ENCODE measurements around the gene DPH6. TPM values are rescaled to one million over a fixed set of nuclear protein-coding genes. Genes with fewer than 3 reads are reported as not detected.

DPH6 gene
- total RNA-seq, 2 experiments from 2014 or later = 20.0 to 20.5 TPM

DNA sequence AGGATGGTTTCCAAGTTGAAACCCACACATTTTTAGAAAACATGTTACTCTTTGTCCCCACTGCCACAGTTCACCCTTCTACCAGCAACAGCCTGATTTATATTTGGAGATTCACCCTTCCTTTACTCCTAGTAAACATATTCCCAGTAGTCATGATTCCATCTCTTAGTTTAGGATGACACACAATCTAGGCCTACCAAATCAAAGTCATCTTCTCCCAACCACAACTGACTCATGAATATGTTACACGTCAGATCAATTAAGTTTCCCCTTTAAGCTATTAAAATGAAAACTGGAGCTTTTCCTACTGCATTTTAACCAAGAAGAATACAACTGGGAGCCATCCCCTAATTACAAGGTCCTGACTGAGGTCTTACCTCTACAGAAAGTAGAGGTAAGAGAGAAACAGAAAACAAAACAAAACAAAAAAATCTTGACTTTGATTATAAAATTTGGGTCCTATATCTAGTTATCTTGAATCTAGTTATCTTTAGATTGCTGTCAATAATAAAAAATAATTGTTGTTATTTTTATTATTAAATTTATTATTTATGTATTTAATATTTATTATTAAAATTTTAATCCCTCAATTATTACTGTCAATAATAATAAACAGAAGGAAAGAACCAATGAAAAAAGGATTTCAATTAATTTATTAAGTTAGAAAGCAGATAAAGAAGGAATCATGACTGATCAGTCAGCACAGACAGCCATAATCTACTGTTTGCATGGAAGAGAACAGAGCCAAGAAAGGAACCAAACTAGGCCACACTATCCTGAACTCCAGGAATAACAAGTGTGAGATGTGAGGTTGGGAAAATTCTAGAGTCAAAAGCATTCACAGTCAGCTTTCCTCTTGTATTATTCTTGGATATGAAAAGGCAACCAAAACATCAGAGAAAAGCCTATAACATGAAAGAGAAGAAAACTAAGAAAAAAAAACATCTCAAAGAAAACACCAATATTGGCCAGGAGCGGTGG lies 12.5 kb downstream of the DPH6 start:
- CTCF ChIA-PET = no interaction called here
- no peaks in the 10 kb centered on the region for H3K27me3 Mint-ChIP-seq (ENCODE audit: low read depth)

DNA sequence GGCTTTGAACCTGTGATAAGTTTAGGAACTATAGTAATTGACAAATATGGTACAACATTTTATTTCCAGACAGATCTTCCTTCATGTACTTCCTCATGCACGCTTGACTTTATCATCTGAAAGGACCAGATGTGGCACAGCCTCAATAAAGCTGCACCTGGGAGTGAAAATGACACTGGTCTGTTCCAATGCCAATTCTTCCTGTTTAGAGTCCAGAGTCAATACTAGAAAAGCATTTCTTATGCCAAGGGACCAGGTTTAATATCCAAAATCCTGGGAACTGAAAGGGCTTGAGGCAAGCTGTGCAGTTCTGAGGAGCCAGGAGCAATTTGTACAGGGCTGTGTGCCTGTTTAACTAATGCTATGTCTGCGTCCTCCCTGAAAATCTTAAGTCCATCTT lies 15.3 kb downstream of the DPH6 start:
- DNase-seq = no peak
- Mint-ChIP-seq H3K27me3 (ENCODE audit: low read depth) (no peaks in the 10 kb centered on the region), H3K4me1 (ENCODE audit: low read depth) (peaks cover 6% of the 10 kb centered on the region), H3K27ac (no peak overlapping the region), H3K9me3 (peaks cover 10% of the 10 kb centered on the region), H3K36me3 (ENCODE audit: low read depth) (peaks cover 45% of the 10 kb centered on the region), H3K4me3 (no peak overlapping the region)
- CTCF ChIA-PET = no interaction called here
- intact Hi-C loops (cut with micrococcal nuclease) = no loop called here

More for the DNA sequence above, 12.5 kb downstream of the DPH6 start:
- Mint-ChIP-seq H3K4me3 (no peak overlapping the region), H3K27ac (no peak overlapping the region), H3K9me3 (peaks cover 10% of the 10 kb centered on the region), H3K4me1 (ENCODE audit: low read depth) (peaks cover 6% of the 10 kb centered on the region), H3K36me3 (ENCODE audit: low read depth) (peaks cover 46% of the 10 kb centered on the region)
- no peak for DNase-seq
- intact Hi-C loops (cut with micrococcal nuclease) = no loop called here

DNA sequence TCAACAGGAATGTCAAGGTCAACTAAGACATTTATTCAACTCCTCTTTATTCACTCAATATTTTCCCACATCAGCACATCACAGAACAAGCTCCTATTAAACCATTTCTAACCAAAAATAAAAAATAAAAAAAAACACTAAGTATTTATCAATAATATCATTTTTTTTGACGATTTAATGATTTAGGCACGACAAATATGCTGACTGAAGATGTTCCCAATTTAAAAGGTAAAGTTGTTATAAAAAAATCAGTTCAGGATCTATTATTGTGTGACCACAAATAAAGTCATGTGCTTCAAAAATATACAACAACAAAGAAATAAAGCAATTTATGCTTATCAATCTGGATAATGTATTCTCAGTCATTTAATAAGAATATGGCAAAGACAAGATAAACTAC lies 16.2 kb downstream of the DPH6 start:
- Mint-ChIP-seq H3K27ac (no peak overlapping the region), H3K36me3 (ENCODE audit: low read depth) (peaks cover 44% of the 10 kb centered on the region), H3K9me3 (peaks cover 10% of the 10 kb centered on the region), H3K4me3 (no peak overlapping the region), H3K4me1 (ENCODE audit: low read depth) (peaks cover 5% of the 10 kb centered on the region), H3K27me3 (ENCODE audit: low read depth) (no peaks in the 10 kb centered on the region)
- CTCF ChIA-PET = no interaction called here
- DNase-seq = no peak
- intact Hi-C loops (cut with micrococcal nuclease) = no loop called here

DNA sequence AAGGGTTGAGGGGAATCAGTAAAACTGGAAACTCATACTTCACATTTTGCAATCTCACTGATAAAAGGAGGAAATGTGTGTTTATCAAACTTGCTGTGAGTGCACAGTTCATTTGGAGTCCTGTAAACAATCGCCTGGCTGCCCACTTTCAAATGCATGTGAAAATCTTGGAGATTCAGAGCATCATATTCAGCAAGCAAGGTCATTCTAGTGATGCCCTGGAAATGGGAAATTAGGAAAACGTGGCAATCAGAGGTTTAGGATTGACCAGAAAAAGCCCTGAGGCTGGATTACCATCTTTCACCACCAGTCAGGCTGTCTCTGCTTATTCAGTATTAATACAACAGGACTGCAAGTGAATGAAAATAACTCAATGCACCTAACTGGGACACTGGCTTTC lies 23.9 kb downstream of the DPH6 start:
- CTCF ChIA-PET = no interaction called here
- no peak overlapping the region for H3K4me3 Mint-ChIP-seq
- H3K36me3 Mint-ChIP-seq (ENCODE audit: low read depth) = peaks cover 2% of the 10 kb centered on the region
- no peak for DNase-seq
- no peak overlapping the region for H3K27ac Mint-ChIP-seq
- no peaks in the 10 kb centered on the region for H3K27me3 Mint-ChIP-seq (ENCODE audit: low read depth)
- no peaks in the 10 kb centered on the region for H3K9me3 Mint-ChIP-seq
- H3K4me1 Mint-ChIP-seq (ENCODE audit: low read depth) = peaks cover 10% of the 10 kb centered on the region
- intact Hi-C loops (cut with micrococcal nuclease) = loop anchor here (5.0 kb wide), 1 partner anchor 230 kb away; no protein-coding TSS in a partner anchor

DNA sequence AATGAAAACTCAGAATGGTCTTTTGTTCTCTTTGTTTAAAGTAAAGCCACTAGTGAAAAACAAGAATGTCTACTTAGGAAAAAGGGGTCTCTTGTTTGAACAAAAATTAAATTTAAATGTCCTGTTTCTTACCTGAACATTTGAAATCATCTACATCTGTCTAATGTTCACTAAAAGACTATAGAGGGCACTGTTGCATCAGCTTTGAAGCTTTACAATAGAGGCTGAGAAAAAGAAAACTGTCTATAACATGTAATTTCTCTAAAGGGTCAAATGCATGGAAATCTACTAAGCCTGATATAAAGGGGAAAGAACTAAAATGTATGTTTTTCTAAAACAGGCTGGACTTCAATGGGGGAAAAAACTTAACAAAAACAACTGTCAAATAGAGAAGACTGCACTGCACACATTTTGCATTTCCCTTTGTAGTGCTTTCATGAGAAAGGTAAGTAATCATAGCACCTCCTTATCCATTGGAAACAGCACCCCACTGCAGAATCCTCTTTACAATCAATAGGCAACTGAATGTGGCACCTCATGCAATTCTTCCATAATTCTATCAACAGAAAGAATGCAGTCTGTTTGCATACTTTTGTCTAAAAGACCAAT lies 26.3 kb downstream of the DPH6 start:
- no peaks in the 10 kb centered on the region for H3K27me3 Mint-ChIP-seq (ENCODE audit: low read depth)
- H3K4me1 Mint-ChIP-seq (ENCODE audit: low read depth) = peaks cover 6% of the 10 kb centered on the region
- H3K36me3 Mint-ChIP-seq (ENCODE audit: low read depth) = no peaks in the 10 kb centered on the region
- no peaks in the 10 kb centered on the region for H3K9me3 Mint-ChIP-seq
- no peak for DNase-seq
- CTCF ChIA-PET = interaction anchor here (0.7 kb wide), 1 partner anchor 1215 kb away, joined by 3 read pairs; no protein-coding TSS in a partner anchor
- no peak overlapping the region for H3K4me3 Mint-ChIP-seq
- H3K27ac Mint-ChIP-seq = no peak overlapping the region
- intact Hi-C loops (cut with micrococcal nuclease) = loop anchor here (5.0 to 10.0 kb wide), 5 partner anchors 233 to 1615 kb away; partner anchors contain the start of gene MEIS2

DNA sequence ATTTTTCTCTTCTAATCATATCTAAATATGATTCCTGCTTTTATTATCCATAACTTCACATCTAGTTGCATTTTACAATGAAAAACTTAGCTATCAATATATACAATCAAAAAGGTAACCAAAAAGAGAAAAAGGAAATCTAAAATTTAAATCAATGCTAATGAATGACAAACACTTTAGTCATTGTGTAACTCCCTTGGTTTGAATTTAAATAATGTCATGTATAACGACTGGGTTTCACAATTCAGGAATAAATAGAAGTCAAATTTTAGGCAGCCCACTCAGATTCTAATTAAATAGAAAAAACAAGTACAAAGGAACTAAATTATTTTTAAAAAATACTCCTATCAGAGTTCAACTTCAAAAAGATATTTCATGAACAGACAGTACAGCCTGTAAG lies 26.9 kb downstream of the DPH6 start:
- intact Hi-C loops (cut with micrococcal nuclease) = loop anchor here (5.0 to 10.0 kb wide), 4 partner anchors 983 to 1616 kb away; partner anchors contain the start of gene MEIS2
- Mint-ChIP-seq H3K36me3 (ENCODE audit: low read depth) (no peaks in the 10 kb centered on the region), H3K4me1 (ENCODE audit: low read depth) (peaks cover 4% of the 10 kb centered on the region), H3K4me3 (no peak overlapping the region), H3K9me3 (no peaks in the 10 kb centered on the region), H3K27me3 (ENCODE audit: low read depth) (no peaks in the 10 kb centered on the region), H3K27ac (no peak overlapping the region)
- no peak for DNase-seq
- CTCF ChIA-PET = interaction anchor here (0.7 kb wide), 1 partner anchor 1216 kb away, joined by 3 read pairs; no protein-coding TSS in a partner anchor

DNA sequence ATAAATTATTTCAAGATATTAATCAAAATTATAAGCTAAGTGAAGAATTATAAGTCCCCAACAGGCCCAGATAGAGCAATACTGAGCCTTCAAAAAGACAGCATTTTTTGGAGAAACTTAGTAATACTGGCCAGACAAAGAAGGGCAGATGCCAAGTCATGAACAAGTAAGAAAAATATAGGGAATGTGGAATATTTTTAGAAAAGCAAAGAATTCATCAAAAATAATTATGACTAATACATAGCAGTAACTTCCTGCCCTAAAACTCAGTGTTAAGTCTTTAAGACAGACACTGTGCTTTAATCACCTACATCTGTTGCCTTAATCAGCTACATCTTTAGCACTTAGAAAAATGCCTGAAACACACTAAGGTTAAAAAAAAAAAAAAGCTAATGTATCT lies 31.2 kb downstream of the DPH6 start:
- H3K9me3 Mint-ChIP-seq = no peaks in the 10 kb centered on the region
- no peak for DNase-seq
- CTCF ChIA-PET = interaction anchor here (0.6 kb wide), 1 partner anchor 1406 kb away, joined by 3 read pairs; no protein-coding TSS in a partner anchor
- H3K4me1 Mint-ChIP-seq (ENCODE audit: low read depth) = no peaks in the 10 kb centered on the region
- intact Hi-C loops (cut with micrococcal nuclease) = loop anchor here (5.0 to 10.0 kb wide), 4 partner anchors 988 to 1620 kb away; partner anchors contain the start of gene MEIS2
- no peaks in the 10 kb centered on the region for H3K27me3 Mint-ChIP-seq (ENCODE audit: low read depth)
- H3K27ac Mint-ChIP-seq = no peak overlapping the region
- H3K36me3 Mint-ChIP-seq (ENCODE audit: low read depth) = peaks cover 2% of the 10 kb centered on the region
- H3K4me3 Mint-ChIP-seq = no peak overlapping the region

DNA sequence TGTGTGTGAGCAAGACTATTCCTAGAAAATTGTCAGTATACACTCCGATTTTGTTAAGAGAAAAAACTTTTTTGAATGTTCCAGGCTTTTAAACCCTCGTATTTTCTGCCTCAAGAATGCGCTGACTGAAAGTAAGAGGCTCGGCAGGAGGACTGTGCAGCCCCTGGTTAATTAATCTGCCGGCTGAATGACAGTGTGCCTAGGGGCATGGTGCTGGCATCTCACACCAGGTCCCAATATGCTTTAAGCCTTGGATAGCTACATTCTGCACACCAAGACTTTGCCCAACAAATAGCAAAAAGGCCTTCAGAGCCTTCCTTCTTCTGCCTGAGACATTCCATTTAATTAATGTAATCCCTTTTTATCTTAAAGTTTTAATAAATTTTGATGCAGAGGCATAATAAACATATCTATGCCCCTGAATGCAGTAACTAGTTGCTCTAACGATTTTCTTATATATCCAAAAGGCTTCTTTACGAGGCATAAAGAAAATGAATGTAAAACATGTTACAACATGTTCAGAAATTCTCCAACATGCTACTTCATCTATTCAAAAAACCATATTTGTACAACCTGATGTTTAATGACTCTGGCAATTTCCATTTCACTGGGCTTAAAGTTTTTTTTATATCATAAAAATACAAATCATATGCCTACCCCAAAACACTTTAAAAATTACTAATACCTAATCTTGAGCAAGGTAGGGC lies 37.9 kb downstream of the DPH6 start:
- no peak for DNase-seq
- CTCF ChIA-PET = no interaction called here
- Mint-ChIP-seq H3K36me3 (ENCODE audit: low read depth) (peaks cover 2% of the 10 kb centered on the region), H3K4me1 (ENCODE audit: low read depth) (no peaks in the 10 kb centered on the region), H3K27ac (no peak overlapping the region), H3K9me3 (no peaks in the 10 kb centered on the region), H3K4me3 (no peak overlapping the region), H3K27me3 (ENCODE audit: low read depth) (no peaks in the 10 kb centered on the region)
- intact Hi-C loops (cut with micrococcal nuclease) = no loop called here

DNA sequence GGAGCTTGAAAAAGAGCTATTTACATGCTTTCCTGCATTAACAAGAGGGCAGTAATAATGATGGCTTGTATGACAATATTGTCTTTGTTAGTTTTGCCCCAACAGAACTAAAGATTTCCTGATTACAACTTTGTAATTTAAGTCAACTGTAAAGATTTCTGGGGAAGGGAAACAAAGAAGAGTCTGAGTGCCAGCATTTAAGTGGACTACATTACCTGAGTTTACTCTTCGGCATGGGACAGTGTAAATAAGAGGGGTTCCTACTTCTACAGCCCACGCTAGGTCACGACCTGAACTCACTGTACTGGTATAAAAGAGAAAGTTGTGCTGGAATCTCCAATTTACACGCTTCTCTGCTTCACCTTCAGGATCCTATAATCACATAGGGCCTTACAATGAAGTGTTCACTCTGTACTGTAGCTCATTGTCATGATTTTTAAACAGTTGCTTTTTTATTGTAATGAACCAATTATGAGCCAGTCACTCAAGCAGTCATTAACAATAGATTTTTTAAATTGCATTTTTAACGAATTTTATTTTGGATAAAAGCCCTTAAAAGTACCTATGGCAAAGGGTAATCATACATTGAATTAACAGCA lies 39.6 kb downstream of the DPH6 start:
- DNase-seq = no peak
- CTCF ChIA-PET = no interaction called here
- Mint-ChIP-seq H3K9me3 (no peaks in the 10 kb centered on the region), H3K36me3 (ENCODE audit: low read depth) (peaks cover 2% of the 10 kb centered on the region), H3K27ac (no peak overlapping the region), H3K27me3 (ENCODE audit: low read depth) (no peaks in the 10 kb centered on the region), H3K4me1 (ENCODE audit: low read depth) (no peaks in the 10 kb centered on the region), H3K4me3 (no peak overlapping the region)
- intact Hi-C loops (cut with micrococcal nuclease) = no loop called here

DNA sequence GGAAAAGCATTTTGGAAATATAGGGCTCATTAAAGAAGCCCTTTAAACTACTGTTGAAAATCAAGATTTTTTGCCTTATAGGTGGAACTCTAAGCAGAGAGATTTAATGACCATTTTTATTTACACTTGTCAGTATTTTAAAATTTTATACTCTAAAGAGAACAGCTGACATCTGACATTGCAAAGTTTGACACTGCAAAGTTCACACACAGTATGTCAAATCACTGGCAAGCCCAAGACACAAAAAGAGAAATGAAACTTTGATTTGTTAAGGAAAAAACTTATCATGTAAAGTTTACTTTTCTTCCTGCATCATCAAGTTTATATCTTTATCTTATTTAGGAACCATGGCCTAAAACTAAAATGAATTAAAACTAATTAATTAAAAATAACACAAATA lies 40.2 kb downstream of the DPH6 start:
- intact Hi-C loops (cut with micrococcal nuclease) = no loop called here
- no peak overlapping the region for H3K4me3 Mint-ChIP-seq
- no peak for DNase-seq
- H3K4me1 Mint-ChIP-seq (ENCODE audit: low read depth) = no peaks in the 10 kb centered on the region
- H3K9me3 Mint-ChIP-seq = no peaks in the 10 kb centered on the region
- H3K36me3 Mint-ChIP-seq (ENCODE audit: low read depth) = no peaks in the 10 kb centered on the region
- CTCF ChIA-PET = no interaction called here
- H3K27ac Mint-ChIP-seq = no peak overlapping the region
- H3K27me3 Mint-ChIP-seq (ENCODE audit: low read depth) = no peaks in the 10 kb centered on the region

DNA sequence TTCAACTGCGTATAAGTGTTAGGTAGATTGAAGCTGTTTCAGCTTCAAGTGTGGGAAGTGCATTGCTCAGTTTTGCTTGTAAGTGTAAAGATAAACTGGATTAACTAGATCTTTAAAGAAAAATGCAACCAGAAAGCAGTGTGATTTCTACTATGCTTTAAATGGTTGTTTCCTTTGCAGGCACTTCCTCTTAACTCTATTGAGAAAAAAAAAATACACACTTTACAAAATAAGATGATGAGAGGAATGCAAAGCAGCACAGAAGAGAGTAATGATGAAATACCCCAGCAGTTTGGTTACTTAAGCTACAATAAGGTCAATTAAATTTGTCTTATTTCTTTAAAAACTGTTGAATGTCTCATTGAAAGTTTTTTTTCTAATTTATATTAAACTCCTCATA lies 40.8 kb downstream of the DPH6 start:
- CTCF ChIA-PET = no interaction called here
- no peak overlapping the region for H3K4me3 Mint-ChIP-seq
- H3K27ac Mint-ChIP-seq = no peak overlapping the region

DNA sequence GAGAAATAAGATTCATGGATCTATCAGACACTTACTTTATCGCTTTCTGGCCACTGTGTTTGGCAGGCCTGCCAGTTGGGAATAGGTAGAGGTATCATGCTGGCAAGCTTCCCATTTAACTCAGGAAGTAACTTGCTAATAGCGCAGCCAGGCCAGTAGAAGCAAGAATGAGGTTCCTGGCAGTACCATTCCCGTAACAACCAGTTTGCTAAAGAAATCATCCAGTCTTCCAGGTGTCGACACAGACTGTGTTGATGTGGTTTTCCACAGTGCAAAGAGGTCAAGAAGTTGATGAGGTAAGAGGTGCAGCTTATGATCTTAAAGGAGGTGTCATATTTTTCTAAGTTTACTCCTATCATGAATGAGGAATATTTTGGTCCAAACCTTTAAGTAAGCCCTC lies 46.2 kb downstream of the DPH6 start:
- Mint-ChIP-seq H3K9me3 (no peaks in the 10 kb centered on the region), H3K4me1 (ENCODE audit: low read depth) (peaks cover 1% of the 10 kb centered on the region), H3K27me3 (ENCODE audit: low read depth) (no peaks in the 10 kb centered on the region), H3K4me3 (no peak overlapping the region), H3K36me3 (ENCODE audit: low read depth) (peaks cover 5% of the 10 kb centered on the region), H3K27ac (no peak overlapping the region)
- CTCF ChIA-PET = interaction anchor here (0.5 to 0.9 kb wide), 2 partner anchors 56 to 867 kb away, joined by 3 to 5 read pairs; no protein-coding TSS in a partner anchor
- intact Hi-C loops (cut with micrococcal nuclease) = no loop called here
- DNase-seq = no peak

More for the DNA sequence above, 40.8 kb downstream of the DPH6 start:
- DNase-seq = no peak
- no peaks in the 10 kb centered on the region for H3K4me1 Mint-ChIP-seq (ENCODE audit: low read depth)
- H3K36me3 Mint-ChIP-seq (ENCODE audit: low read depth) = no peaks in the 10 kb centered on the region
- intact Hi-C loops (cut with micrococcal nuclease) = no loop called here
- H3K9me3 Mint-ChIP-seq = no peaks in the 10 kb centered on the region
- no peaks in the 10 kb centered on the region for H3K27me3 Mint-ChIP-seq (ENCODE audit: low read depth)
